BLaER1 treated with 17β-estradiol and CSF1 and Interleukin-3, amounts not matched to agents 10 nM and 100 nM (cell line): ENCODE measurements around the gene HDAC9.

ENCODE experiments used
- H3K27ac ChIP-seq, 11 experiments: shearing (Covaris generic); formaldehyde crosslinking; 2 replicates each; pipeline ENCODE4 v1.8.1; 2022
- H3K27me3 ChIP-seq, 11 experiments: shearing (Covaris generic); formaldehyde crosslinking; 2 replicates each; pipeline ENCODE4 v1.8.1; 2022
- H3K36me3 ChIP-seq, 11 experiments: shearing (Covaris generic); formaldehyde crosslinking; 2 replicates each; pipeline ENCODE4 v1.8.1; 2022
- H3K4me1 ChIP-seq, 10 experiments: shearing (Covaris generic); formaldehyde crosslinking; 2 replicates each; pipeline ENCODE4 v1.8.1; 2022
- H3K4me2 ChIP-seq, 11 experiments: shearing (Covaris generic); formaldehyde crosslinking; 2 replicates each; pipeline ENCODE4 v1.8.1; 2022
- H3K4me3 ChIP-seq, 10 experiments: shearing (Covaris generic); formaldehyde crosslinking; 2 replicates each; pipeline ENCODE4 v1.8.1; 2022
- H3K9ac ChIP-seq, 11 experiments: shearing (Covaris generic); formaldehyde crosslinking; 2 replicates each; pipeline ENCODE4 v1.8.1; 2022
- H3K9me3 ChIP-seq, 11 experiments: shearing (Covaris generic); formaldehyde crosslinking; replicated peaks in 1 of 11; 2 replicates each; pipeline ENCODE4 v1.8.1; 2022
- H4K20me1 ChIP-seq, 11 experiments: shearing (Covaris generic); formaldehyde crosslinking; 2 replicates each; pipeline ENCODE4 v1.8.1; 2022
- Cebpa-rat ChIP-seq, 11 experiments: shearing (Covaris generic); IDR thresholded peaks; 2 replicates each; pipeline ENCODE4 v1.8.1; 2022

The HDAC9 gene

GRCh38 chr7:18498341-18498740 is 2.8 kb downstream of the HDAC9 start:
- Histone ChIP-seq H3K4me1 (peaks cover 48 to 96% (median 69%) of the 10 kb centered on the region in 10 experiments), H3K27me3 (peaks cover 0 to 20% (median 0%) of the 10 kb centered on the region in 11 experiments; a peak in 3 of 22 replicates), H3K4me2 (peak overlapping the region; percentile 0 to 98 (median 94); a peak in 19 of 22 replicates), H3K36me3 (peaks cover 0 to 12% (median 0%) of the 10 kb centered on the region in 11 experiments; a peak in 4 of 22 replicates), H3K9ac (peak overlapping the region in 5 of 11 experiments; percentile 9 to 84 (median 79); a peak in 8 of 22 replicates), H3K9me3 (no peaks in the 10 kb centered on the region; a peak in 1 of 22 replicates), H3K27ac (peak overlapping the region in 7 of 11 experiments; percentile 4 to 76 (median 19); a peak in 7 of 22 replicates), H4K20me1 (peaks cover 0 to 13% (median 0%) of the 10 kb centered on the region in 11 experiments; a peak in 2 of 22 replicates), H3K4me3 (peak overlapping the region in 6 of 10 experiments; percentile 4 to 84 (median 64); a peak in 9 of 20 replicates)
- no peak for TF ChIP-seq Cebpa-rat (IDR thresholded peaks at IDR 0.05)

- peak overlapping the region in 3 of 10 experiments; percentile 67 to 84 (median 74); a peak in 4 of 20 replicates for H3K4me3 ChIP-seq
- no peak for TF ChIP-seq Cebpa-rat (IDR thresholded peaks at IDR 0.05)
- no peaks in the 10 kb centered on the region; a peak in 1 of 22 replicates for H3K9me3 ChIP-seq
- H3K27me3 ChIP-seq = peaks cover 0 to 14% (median 0%) of the 10 kb centered on the region in 11 experiments; a peak in 2 of 22 replicates
- H4K20me1 ChIP-seq = peaks cover 0 to 8% (median 0%) of the 10 kb centered on the region in 11 experiments; a peak in 2 of 22 replicates
- peak overlapping the region in 1 of 11 experiments; percentile 8; a peak in 1 of 22 replicates for H3K27ac ChIP-seq
- peaks cover 0 to 12% (median 0%) of the 10 kb centered on the region in 11 experiments; a peak in 4 of 22 replicates for H3K36me3 ChIP-seq
- H3K4me1 ChIP-seq = peaks cover 56 to 99% (median 68%) of the 10 kb centered on the region in 10 experiments
- H3K9ac ChIP-seq = peak overlapping the region in 2 of 11 experiments; percentile 12 to 79; a peak in 2 of 22 replicates
- H3K4me2 ChIP-seq = peak overlapping the region in 9 of 11 experiments; percentile 7 to 97 (median 89); a peak in 15 of 22 replicates
Measured at GRCh38 chr7:18499407-18500177, 4.0 kb downstream of the HDAC9 start.

- peaks cover 0 to 21% (median 0%) of the 10 kb centered on the region in 11 experiments; a peak in 5 of 22 replicates for H3K36me3 ChIP-seq
- H3K27me3 ChIP-seq = no peaks in the 10 kb centered on the region
- no peak overlapping the region for H3K4me3 ChIP-seq
- H4K20me1 ChIP-seq = no peaks in the 10 kb centered on the region
- peaks cover 0 to 6% (median 0%) of the 10 kb centered on the region in 11 experiments; a peak in 5 of 22 replicates for H3K9me3 ChIP-seq
- H3K9ac ChIP-seq = no peak overlapping the region
- peak overlapping the region in 3 of 11 experiments; percentile 2 to 70 (median 43); a peak in 2 of 22 replicates for H3K27ac ChIP-seq
- TF ChIP-seq Cebpa-rat (IDR thresholded peaks at IDR 0.05) = no peak
- peaks cover 45 to 98% (median 71%) of the 10 kb centered on the region in 10 experiments for H3K4me1 ChIP-seq
- peak overlapping the region; percentile 12 to 89 (median 59); a peak in 18 of 22 replicates for H3K4me2 ChIP-seq
Measured at GRCh38 chr7:18503126-18503866, 7.7 kb downstream of the HDAC9 start.

- no peak for TF ChIP-seq Cebpa-rat (IDR thresholded peaks at IDR 0.05)
- H3K4me3 ChIP-seq = no peak overlapping the region; a peak in 1 of 20 replicates
- H3K27ac ChIP-seq = peak overlapping the region in 6 of 11 experiments; percentile 1 to 72 (median 65); a peak in 10 of 22 replicates
- peaks cover 0 to 6% (median 0%) of the 10 kb centered on the region in 11 experiments; a peak in 5 of 22 replicates for H3K9me3 ChIP-seq
- peaks cover 0 to 21% (median 0%) of the 10 kb centered on the region in 11 experiments; a peak in 5 of 22 replicates for H3K36me3 ChIP-seq
- H3K4me1 ChIP-seq = peaks cover 55 to 98% (median 70%) of the 10 kb centered on the region in 10 experiments
- H4K20me1 ChIP-seq = no peaks in the 10 kb centered on the region
- H3K4me2 ChIP-seq = peak overlapping the region; percentile 59 to 89 (median 73); a peak in 20 of 22 replicates
- peak overlapping the region in 3 of 11 experiments; percentile 27 to 61 (median 48); a peak in 4 of 22 replicates for H3K9ac ChIP-seq
- H3K27me3 ChIP-seq = no peaks in the 10 kb centered on the region
Measured at GRCh38 chr7:18504965-18505364, 9.4 kb downstream of the HDAC9 start.

GRCh38 chr7:18505870-18506460 is 10.4 kb downstream of the HDAC9 start:
- H4K20me1 ChIP-seq = no peaks in the 10 kb centered on the region
- peaks cover 0 to 21% (median 0%) of the 10 kb centered on the region in 11 experiments; a peak in 5 of 22 replicates for H3K36me3 ChIP-seq
- peaks cover 0 to 6% (median 0%) of the 10 kb centered on the region in 11 experiments; a peak in 5 of 22 replicates for H3K9me3 ChIP-seq
- H3K9ac ChIP-seq = peak overlapping the region in 8 of 11 experiments; percentile 1 to 61 (median 43); a peak in 10 of 22 replicates
- H3K4me2 ChIP-seq = peak overlapping the region; percentile 59 to 89 (median 73)
- H3K27me3 ChIP-seq = no peaks in the 10 kb centered on the region
- peak overlapping the region in 9 of 11 experiments; percentile 8 to 72 (median 45); a peak in 17 of 22 replicates for H3K27ac ChIP-seq
- H3K4me1 ChIP-seq = peaks cover 50 to 89% (median 64%) of the 10 kb centered on the region in 10 experiments
- peak overlapping the region in 4 of 10 experiments; percentile 3 to 40 (median 28); a peak in 5 of 20 replicates for H3K4me3 ChIP-seq
- no peak for TF ChIP-seq Cebpa-rat (IDR thresholded peaks at IDR 0.05)

GRCh38 chr7:18508443-18509427 is 13.2 kb downstream of the HDAC9 start:
- H3K9ac ChIP-seq = peak overlapping the region in 10 of 11 experiments; percentile 2 to 48 (median 20); a peak in 11 of 22 replicates
- H3K4me1 ChIP-seq = peaks cover 37 to 61% (median 51%) of the 10 kb centered on the region in 10 experiments
- peak overlapping the region; percentile 64 to 81 (median 68) for H3K4me2 ChIP-seq

GRCh38 chr7:18509481-18509880 is 13.9 kb downstream of the HDAC9 start:
- no peak for TF ChIP-seq Cebpa-rat (IDR thresholded peaks at IDR 0.05)
- Histone ChIP-seq H4K20me1 (no peaks in the 10 kb centered on the region), H3K36me3 (peaks cover 0 to 14% (median 0%) of the 10 kb centered on the region in 11 experiments; a peak in 5 of 22 replicates), H3K9me3 (peaks cover 0 to 6% (median 0%) of the 10 kb centered on the region in 11 experiments; a peak in 5 of 22 replicates), H3K4me3 (no peak overlapping the region; a peak in 1 of 20 replicates), H3K27me3 (no peaks in the 10 kb centered on the region), H3K27ac (peak overlapping the region in 10 of 11 experiments; percentile 55 to 75 (median 70); a peak in 21 of 22 replicates), H3K4me1 (peaks cover 33 to 54% (median 44%) of the 10 kb centered on the region in 10 experiments), H3K9ac (peak overlapping the region in 5 of 11 experiments; percentile 12 to 36 (median 23); a peak in 5 of 22 replicates), H3K4me2 (peak overlapping the region; percentile 64 to 81 (median 68))

More at GRCh38 chr7:18508443-18509427, 13.2 kb downstream of the HDAC9 start:
- TF ChIP-seq Cebpa-rat (IDR thresholded peaks at IDR 0.05) = no peak
- Histone ChIP-seq H3K36me3 (peaks cover 0 to 14% (median 0%) of the 10 kb centered on the region in 11 experiments; a peak in 5 of 22 replicates), H4K20me1 (no peaks in the 10 kb centered on the region), H3K27ac (peak overlapping the region in 10 of 11 experiments; percentile 55 to 75 (median 70); a peak in 21 of 22 replicates), H3K27me3 (no peaks in the 10 kb centered on the region), H3K4me3 (no peak overlapping the region; a peak in 1 of 20 replicates), H3K9me3 (peaks cover 0 to 6% (median 0%) of the 10 kb centered on the region in 11 experiments; a peak in 5 of 22 replicates)
